Ishikawa (cell line): ENCODE measurements around the gene CTSV.

Experiments used
- CEBPB ChIP-seq: IDR thresholded peaks from 2 replicates; pipeline ENCODE4 v1.6.1; 2012
- CREB1 ChIP-seq: IDR thresholded peaks from 2 replicates; pipeline ENCODE4 v1.6.1; 2012; ENCODE audit warnings: low read depth
- EP300 ChIP-seq: IDR thresholded peaks from 2 replicates; pipeline ENCODE4 v1.6.1; 2012; ENCODE audit warnings: borderline replicate concordance
- RAD21 ChIP-seq: IDR thresholded peaks from 2 replicates; pipeline ENCODE4 v1.6.1; 2012; ENCODE audit warnings: low read depth
- YY1 ChIP-seq: IDR thresholded peaks from 2 replicates; pipeline ENCODE4 v1.6.1; 2012; ENCODE audit warnings: low read depth

DNA sequence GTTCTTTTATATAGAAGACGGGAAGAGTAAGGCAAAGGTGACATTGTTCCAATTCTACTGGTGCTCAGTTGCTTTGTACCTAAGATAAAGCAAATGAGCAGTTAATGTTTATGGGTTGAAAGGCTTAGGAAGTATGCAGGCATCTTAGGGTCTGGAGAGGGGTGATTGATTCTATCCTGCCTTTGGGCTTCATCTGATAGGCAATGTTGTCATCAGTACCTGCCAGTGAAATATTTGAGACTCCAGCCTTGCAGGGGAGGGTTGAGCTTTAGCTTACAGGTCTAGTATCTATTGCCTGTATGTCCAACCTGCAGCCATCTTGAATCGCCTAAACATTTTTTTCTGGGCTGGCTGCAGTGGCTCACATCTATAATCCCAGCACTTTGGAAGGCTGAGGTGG is 13.8 kb upstream of the CTSV start:
- no peak for TF ChIP-seq YY1
- no peak for TF ChIP-seq EP300
- no peak for TF ChIP-seq CEBPB
- TF ChIP-seq RAD21 = no peak
- no peak for TF ChIP-seq CREB1
